IPS-20b (cell line): ENCODE data around the gene VAV3.

Source experiments
- H3K27ac ChIP-seq: one replicate; pipeline ENCODE4 v1.5.1; 2013; ENCODE audit warnings: low read length
- H3K27me3 ChIP-seq: 2 replicates; pipeline ENCODE4 v1.6.1; 2013; ENCODE audit warnings: mild to moderate bottlenecking, low read length, inconsistent platforms; ENCODE audit not compliant: insufficient read depth
- H3K36me3 ChIP-seq: 2 replicates; pipeline ENCODE4 v1.6.1; 2013; ENCODE audit warnings: low read depth, mild to moderate bottlenecking, inconsistent platforms, low read length, moderate library complexity; ENCODE audit not compliant: insufficient read depth
- H3K4me1 ChIP-seq: 2 replicates; pipeline ENCODE4 v1.6.1; 2013; ENCODE audit warnings: mild to moderate bottlenecking, control low read depth, inconsistent platforms, low read length, moderate library complexity; ENCODE audit not compliant: insufficient read depth
- H3K4me3 ChIP-seq: 2 replicates; pipeline ENCODE4 v1.5.1; 2013; ENCODE audit warnings: mild to moderate bottlenecking, low read length, inconsistent platforms
- H3K9ac ChIP-seq: 2 replicates; pipeline ENCODE4 v1.6.1; 2013; ENCODE audit warnings: low read depth, mild to moderate bottlenecking, inconsistent platforms, low read length, moderate library complexity
- H3K9me3 ChIP-seq: 2 replicates; pipeline ENCODE4 v1.6.1; 2013; ENCODE audit warnings: mild to moderate bottlenecking, low read depth, low read length, inconsistent platforms; ENCODE audit not compliant: insufficient read depth

VAV3 gene

DNA sequence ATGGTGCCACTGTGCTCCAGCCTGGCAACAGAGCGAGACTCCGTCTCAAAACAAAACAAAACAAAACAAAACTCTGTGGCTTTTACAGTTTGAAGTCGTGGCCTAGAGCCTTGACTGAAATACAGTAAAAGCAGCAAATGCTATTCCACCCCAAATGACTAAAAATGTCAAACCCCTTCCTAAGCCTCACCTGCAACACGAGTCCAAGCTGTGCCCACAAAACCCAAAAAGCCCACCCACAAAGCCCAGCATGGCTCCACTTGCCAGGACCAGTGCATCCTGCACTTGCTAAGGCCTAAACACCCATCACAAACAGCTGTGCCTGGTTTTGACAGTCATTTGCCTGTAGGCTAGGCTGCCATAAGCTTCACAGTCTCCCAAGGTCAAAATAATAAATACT, 21.3 kb downstream of the VAV3 start:
- no peaks in the 10 kb centered on the region for H3K4me1 ChIP-seq
- no peak overlapping the region for H3K9ac ChIP-seq
- no peaks in the 10 kb centered on the region for H3K9me3 ChIP-seq
- H3K27ac ChIP-seq: no peak overlapping the region
- H3K4me3 ChIP-seq: no peak overlapping the region
- H3K36me3 ChIP-seq: no peaks in the 10 kb centered on the region
- H3K27me3 ChIP-seq: no peaks in the 10 kb centered on the region

DNA sequence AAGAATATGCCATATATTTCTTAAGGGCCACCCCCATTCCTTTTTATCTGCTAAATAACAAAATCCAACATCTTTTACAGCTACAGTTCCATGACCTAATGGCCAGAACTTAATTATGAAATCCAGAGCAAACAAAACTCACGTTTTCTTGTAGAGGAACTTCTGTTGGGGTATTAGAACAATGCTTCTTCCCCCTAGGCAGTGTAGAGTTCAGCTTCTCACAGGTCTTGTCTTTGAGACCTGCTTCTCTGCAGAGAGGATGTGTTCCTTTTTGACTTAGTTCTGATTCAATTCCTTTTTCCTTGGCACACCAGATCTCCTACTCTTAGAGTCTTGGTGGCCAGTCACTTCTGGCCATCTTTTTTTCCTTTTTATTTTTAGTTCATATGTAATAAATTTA, 22.2 kb downstream of the VAV3 start:
- no peaks in the 10 kb centered on the region for H3K9me3 ChIP-seq
- H3K4me3 ChIP-seq: no peak overlapping the region
- H3K27ac ChIP-seq: no peak overlapping the region
- no peak overlapping the region for H3K9ac ChIP-seq
- H3K27me3 ChIP-seq: no peaks in the 10 kb centered on the region
- no peaks in the 10 kb centered on the region for H3K36me3 ChIP-seq
- peaks cover 1% of the 10 kb centered on the region; the same call in 1 of the 2 replicates for H3K4me1 ChIP-seq

DNA sequence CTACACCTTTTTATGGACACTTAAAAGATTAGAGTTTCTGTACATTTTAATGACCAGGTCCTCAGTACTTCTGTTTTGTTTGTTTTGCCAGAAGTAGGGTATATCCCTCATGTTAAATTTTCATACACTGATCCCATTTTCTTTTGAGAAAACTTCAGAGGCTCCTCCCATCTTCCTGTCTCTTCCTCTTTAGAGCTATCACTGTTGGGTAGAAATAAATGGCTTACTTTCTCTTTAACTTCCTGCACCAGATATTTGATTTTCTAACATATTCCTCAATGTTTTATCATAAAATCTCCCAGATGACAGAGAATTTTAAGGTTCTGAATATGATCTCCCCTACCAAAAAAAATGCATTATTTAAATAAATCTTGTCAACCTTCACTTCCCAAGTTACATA, 23.4 kb downstream of the VAV3 start:
- H3K27me3 ChIP-seq: no peaks in the 10 kb centered on the region
- no peak overlapping the region for H3K4me3 ChIP-seq
- no peak overlapping the region for H3K27ac ChIP-seq
- H3K9ac ChIP-seq: no peak overlapping the region
- no peaks in the 10 kb centered on the region for H3K36me3 ChIP-seq
- H3K4me1 ChIP-seq: peaks cover 13% of the 10 kb centered on the region
- no peaks in the 10 kb centered on the region for H3K9me3 ChIP-seq

DNA sequence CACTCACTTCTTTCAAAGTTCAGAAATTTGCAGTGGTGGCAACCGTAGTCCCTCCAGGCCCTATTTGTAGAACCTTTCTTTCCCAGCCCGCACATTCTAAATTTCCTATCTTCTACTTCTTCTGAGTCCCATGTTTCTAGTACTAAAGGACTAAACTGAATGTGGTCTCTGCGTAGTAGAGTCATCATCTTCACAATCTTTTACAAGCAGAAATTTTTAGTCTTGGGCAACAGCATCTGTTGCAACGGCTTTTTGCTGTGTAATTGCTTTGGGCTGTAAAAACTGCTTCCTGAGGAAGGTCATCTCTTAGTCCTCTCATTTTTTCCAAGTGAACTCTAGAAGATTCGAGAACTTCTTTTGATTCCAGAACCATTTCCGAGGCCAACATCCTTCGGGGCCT, 23.9 kb downstream of the VAV3 start:
- Histone ChIP-seq H3K9me3 (no peaks in the 10 kb centered on the region), H3K36me3 (no peaks in the 10 kb centered on the region), H3K9ac (no peak overlapping the region), H3K4me1 (peaks cover 14% of the 10 kb centered on the region), H3K4me3 (no peak overlapping the region), H3K27ac (no peak overlapping the region), H3K27me3 (no peaks in the 10 kb centered on the region)

DNA sequence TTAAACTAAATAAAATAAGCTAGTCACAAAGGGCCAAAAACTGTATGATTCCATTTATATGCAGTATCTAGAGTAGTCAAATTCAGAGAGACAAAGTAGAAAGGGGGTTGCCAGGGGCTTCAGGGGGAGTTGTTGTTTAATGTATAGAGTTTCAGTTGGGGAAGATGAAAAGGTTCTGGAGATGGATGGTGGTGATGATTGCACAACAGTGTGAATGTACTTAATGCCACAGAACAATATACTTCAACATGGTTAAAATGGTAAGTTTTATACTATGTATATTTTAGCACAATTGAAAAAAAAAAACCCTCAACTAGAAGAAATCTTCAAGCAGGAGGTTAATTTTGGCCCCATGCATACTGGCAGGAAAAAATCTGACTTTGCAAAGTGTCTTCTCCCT, 24.3 kb downstream of the VAV3 start:
- Histone ChIP-seq H3K9me3 (no peaks in the 10 kb centered on the region), H3K9ac (no peak overlapping the region), H3K4me1 (peaks cover 18% of the 10 kb centered on the region), H3K27me3 (no peaks in the 10 kb centered on the region), H3K36me3 (no peaks in the 10 kb centered on the region), H3K4me3 (no peak overlapping the region), H3K27ac (no peak overlapping the region)

DNA sequence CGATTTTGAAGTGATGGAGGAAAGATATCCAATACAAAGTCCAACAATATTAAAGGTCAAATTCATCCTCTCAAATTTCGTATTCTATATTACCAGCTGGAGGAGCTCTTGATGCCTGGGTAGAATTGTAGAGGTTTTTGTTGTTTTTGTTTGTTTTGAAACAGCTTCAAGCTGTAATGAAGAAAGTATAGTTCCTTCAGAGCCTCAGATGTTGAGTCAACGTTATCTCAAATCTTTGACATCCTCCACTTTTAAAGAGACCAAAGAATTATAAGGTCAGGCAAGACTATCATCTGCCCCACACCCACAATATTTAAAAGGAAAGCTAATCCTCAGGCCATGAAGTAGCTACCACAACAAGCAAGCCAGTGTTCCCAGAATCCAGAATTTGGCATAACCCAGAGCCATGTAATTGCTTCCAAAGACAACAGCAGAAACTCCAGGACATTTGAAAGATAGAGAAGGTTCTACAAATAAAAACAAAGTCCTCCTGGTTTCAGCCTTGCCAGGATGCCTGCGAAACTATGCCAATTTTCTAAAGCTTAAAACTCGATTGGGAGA, 24.9 kb downstream of the VAV3 start:
- no peaks in the 10 kb centered on the region for H3K27me3 ChIP-seq
- no peak overlapping the region for H3K4me3 ChIP-seq
- no peak overlapping the region for H3K9ac ChIP-seq
- peaks cover 21% of the 10 kb centered on the region for H3K4me1 ChIP-seq
- no peaks in the 10 kb centered on the region for H3K9me3 ChIP-seq
- no peak overlapping the region for H3K27ac ChIP-seq
- no peaks in the 10 kb centered on the region for H3K36me3 ChIP-seq

DNA sequence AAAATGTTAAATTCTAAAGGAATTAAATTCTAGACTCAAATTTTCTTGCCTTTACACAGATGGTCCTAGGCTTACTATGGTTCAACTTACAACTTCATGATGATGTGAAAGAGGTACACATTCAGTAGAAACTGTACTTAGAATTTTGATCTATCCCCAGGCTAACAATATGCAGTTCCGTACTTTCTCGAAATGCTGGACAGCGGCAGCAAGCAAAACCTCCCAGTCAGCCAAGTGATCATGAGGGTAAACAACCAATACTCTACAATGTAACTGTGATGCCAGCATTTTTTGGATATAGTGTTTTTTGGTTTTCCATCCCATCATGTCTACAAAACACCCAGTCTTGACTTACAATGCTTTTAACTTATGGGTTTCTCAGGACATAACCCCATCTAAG, 25.7 kb downstream of the VAV3 start:
- Histone ChIP-seq H3K27me3 (no peaks in the 10 kb centered on the region), H3K4me1 (peaks cover 21% of the 10 kb centered on the region), H3K9ac (no peak overlapping the region), H3K9me3 (no peaks in the 10 kb centered on the region), H3K27ac (no peak overlapping the region), H3K36me3 (no peaks in the 10 kb centered on the region), H3K4me3 (no peak overlapping the region)

DNA sequence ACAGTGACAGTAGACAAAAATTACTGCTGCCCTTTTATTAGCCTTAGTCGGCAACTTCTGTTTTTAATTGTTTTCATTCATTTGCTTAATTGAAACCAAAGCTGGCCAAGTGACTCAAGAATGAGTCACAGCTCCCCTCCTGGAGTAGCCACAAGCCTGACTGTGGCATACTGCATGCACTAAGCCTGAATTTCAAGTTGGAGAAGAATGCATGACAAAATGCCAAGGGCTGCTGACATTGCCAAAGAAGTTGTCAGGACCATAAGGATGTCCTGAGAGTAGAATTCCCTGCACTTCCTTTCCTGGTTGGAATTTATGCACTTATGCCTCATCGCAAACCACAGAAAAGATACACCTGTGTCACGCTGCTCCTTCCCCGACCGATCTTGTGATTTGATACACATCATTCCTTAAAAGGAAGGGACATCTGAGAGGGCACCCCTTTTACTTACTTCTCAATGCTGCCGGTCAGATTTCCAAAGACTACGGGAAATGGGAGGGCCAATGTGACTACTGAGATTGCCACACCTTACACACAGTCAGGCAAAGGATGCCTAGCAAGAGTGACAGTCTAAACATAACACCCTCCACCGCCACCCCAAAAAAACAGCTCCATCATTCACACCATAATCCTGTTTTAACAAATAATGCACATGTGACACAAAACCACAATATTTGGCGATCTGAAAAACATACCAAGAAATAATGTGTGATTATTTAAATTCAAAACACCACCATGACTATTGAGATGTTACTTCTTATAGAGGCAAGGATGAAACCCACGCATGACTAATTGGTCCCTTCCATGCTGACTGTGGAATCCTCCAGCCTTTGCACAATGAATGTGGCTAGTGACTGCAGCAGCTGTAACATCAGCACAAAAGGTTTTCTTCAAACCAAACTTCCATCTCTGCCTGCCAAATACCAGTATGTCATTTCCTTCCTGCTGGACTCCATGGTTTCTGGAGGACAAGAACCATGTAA, 28.2 kb downstream of the VAV3 start:
- H3K27me3 ChIP-seq: no peaks in the 10 kb centered on the region
- no peak overlapping the region for H3K27ac ChIP-seq
- H3K36me3 ChIP-seq: no peaks in the 10 kb centered on the region
- peak overlapping the region; percentile 9; the same call in 1 of the 2 replicates for H3K4me3 ChIP-seq
- H3K9ac ChIP-seq: peak overlapping the region; percentile 8; the same call in 1 of the 2 replicates
- H3K9me3 ChIP-seq: no peaks in the 10 kb centered on the region
- H3K4me1 ChIP-seq: peaks cover 21% of the 10 kb centered on the region

DNA sequence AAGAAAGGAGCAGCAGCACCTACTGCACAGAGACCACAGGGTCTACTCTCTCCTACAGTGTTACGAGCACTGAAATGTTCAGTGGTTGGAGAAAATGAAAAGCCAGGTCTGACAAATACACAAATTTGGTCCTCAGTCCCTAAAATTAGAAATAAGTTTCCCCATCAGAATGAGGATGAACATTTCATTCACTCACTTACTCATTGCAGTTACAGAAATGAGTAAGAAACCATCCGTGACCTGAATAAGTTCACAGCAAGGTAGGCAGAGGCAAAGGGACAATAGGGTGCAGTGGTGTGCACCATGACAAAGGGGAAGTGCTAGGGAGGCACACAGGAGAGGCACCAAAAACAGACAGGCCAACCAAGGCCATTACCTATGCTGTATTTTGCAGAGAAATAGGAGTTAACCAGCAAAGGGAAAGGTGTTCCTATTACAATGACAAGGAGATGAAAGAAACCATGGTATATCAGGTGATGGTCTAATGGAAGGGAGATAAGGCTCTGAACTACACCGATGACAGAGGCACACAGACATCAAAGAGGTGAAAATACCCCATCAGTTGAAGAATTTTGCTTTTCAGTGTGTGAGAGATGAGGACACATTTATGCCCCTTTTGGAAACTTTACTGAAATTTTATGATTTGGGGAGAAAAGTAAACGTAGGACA, 29.4 kb downstream of the VAV3 start:
- Histone ChIP-seq H3K27ac (no peak overlapping the region), H3K9me3 (no peaks in the 10 kb centered on the region), H3K27me3 (no peaks in the 10 kb centered on the region), H3K4me1 (peaks cover 21% of the 10 kb centered on the region), H3K9ac (no peak overlapping the region), H3K4me3 (no peak overlapping the region), H3K36me3 (no peaks in the 10 kb centered on the region)

DNA sequence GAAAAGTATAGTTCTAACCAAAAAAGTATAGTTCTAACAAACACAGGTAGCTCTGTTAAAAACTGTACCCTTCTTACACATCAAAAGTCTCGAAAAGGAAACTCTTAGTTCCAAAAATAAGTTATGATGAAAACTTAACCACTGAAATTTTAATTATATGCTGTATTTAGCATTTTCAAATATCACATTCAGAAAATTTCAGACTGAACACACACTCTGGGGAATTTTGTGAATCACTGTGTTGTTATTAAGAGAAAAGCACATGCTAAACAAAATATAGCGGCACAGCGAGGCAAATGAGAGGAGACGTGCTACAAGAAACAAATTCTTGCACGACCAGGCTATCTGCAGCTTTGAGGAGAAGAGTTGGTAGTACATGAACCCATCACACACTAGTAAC, 30.4 kb downstream of the VAV3 start:
- H3K27ac ChIP-seq: no peak overlapping the region
- no peaks in the 10 kb centered on the region for H3K9me3 ChIP-seq
- H3K9ac ChIP-seq: no peak overlapping the region
- H3K4me1 ChIP-seq: peaks cover 21% of the 10 kb centered on the region
- no peaks in the 10 kb centered on the region for H3K36me3 ChIP-seq
- no peak overlapping the region for H3K4me3 ChIP-seq
- no peaks in the 10 kb centered on the region for H3K27me3 ChIP-seq

DNA sequence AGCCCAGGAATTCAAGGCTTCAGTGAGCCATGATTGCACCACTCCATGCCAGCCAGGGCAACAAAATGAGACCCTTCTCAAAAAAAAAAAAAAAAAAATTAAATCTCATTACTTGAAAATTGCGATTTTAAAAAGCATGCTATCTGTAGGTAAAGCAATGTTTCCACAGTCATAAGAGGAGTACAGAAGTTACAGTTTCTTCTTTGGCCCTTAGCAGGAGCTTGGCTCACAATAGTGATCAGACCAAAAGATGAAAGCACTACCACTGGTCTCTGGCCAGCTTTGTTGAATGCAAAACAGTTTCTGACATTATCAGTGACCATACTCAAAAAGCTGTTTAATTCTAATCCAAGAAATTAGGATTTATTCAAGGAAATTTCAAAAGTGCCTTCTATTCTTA, 31.2 kb downstream of the VAV3 start:
- Histone ChIP-seq H3K4me1 (peaks cover 21% of the 10 kb centered on the region), H3K27ac (no peak overlapping the region)

DNA sequence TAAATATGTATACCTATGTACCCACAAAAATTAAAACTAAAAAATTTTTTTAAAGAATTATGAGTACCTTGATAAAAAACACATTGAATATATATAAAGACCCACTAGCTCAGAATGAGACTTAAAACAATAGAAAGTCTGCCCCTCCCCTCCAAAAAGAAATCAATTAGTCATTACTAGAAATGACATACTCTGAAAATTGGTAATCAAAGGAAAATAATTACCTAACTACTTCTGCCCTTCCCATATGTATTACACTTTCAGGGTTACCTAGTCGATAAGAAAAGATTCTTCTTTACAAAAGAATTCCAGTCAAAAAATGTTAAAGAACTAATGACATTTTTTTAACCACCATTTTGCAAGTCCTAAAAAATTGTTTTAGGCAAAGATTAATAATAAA, 34.7 kb downstream of the VAV3 start:
- Histone ChIP-seq H3K9me3 (no peaks in the 10 kb centered on the region), H3K36me3 (no peaks in the 10 kb centered on the region), H3K9ac (no peak overlapping the region), H3K4me1 (no peaks in the 10 kb centered on the region), H3K4me3 (no peak overlapping the region), H3K27me3 (no peaks in the 10 kb centered on the region), H3K27ac (no peak overlapping the region)

More for the DNA sequence above, 31.2 kb downstream of the VAV3 start:
- Histone ChIP-seq H3K4me3 (no peak overlapping the region), H3K27me3 (no peaks in the 10 kb centered on the region), H3K9ac (no peak overlapping the region), H3K36me3 (no peaks in the 10 kb centered on the region), H3K9me3 (no peaks in the 10 kb centered on the region)
